Vagina (tissue), 2 donors: Measurements from ENCODE around the gene DHX15.

Source experiments
- POLR2A ChIP-seq, 2 donors: fragments of 450-650 bp; IDR thresholded peaks; one replicate each; pipeline ENCODE4 v1.6.1; 2017; ENCODE audit warnings: antibody characterized with exemption in 2 of 2, mild to moderate bottlenecking in 2 of 2, moderate library complexity in 2 of 2
- POLR2AphosphoS5 ChIP-seq, 2 donors: sonication (generic); formaldehyde crosslinking; IDR thresholded peaks; one replicate each; pipeline ENCODE4 v1.9.0; 2017; ENCODE audit warnings: antibody characterized with exemption in 2 of 2, mild to moderate bottlenecking in 2 of 2, low read depth in 1 of 2; ENCODE audit not compliant: insufficient read depth in 1 of 2
- TF ChIP-seq, protein P1 (sequence below), 3 experiments: fragments of 450-650 bp in 2 of 3; fragments of 200-600 bp in 1 of 3; sonication (generic) in 1 of 3; IDR thresholded peaks; one replicate each; pipeline ENCODE4 v1.5.1; 2017 to 2019; ENCODE audit warnings: antibody characterized with exemption in 3 of 3, mild to moderate bottlenecking in 2 of 3, moderate library complexity in 2 of 3

DNA sequence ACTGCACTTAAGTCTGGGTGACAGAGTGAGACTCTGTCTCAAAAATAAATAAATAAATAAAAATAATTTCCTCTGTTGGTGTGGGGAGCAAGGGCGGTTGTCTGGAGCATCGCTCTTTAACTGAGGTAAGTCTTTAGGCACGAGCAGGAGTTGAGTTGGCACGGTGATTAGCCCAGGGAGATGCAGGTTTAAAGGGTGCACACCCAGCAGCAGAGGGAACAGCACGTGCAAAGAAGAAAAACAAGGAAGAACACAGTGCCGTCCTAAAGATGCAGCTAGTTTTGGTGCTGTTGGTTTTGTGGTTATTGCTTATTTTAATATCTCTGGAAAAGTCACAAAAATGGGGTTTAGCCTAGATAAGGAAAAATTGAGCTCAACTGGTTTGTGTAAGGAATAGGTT, 87.8 kb downstream of the DHX15 start:
- TF ChIP-seq, protein P1, sequence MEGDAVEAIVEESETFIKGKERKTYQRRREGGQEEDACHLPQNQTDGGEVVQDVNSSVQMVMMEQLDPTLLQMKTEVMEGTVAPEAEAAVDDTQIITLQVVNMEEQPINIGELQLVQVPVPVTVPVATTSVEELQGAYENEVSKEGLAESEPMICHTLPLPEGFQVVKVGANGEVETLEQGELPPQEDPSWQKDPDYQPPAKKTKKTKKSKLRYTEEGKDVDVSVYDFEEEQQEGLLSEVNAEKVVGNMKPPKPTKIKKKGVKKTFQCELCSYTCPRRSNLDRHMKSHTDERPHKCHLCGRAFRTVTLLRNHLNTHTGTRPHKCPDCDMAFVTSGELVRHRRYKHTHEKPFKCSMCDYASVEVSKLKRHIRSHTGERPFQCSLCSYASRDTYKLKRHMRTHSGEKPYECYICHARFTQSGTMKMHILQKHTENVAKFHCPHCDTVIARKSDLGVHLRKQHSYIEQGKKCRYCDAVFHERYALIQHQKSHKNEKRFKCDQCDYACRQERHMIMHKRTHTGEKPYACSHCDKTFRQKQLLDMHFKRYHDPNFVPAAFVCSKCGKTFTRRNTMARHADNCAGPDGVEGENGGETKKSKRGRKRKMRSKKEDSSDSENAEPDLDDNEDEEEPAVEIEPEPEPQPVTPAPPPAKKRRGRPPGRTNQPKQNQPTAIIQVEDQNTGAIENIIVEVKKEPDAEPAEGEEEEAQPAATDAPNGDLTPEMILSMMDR (IDR thresholded peaks at IDR 0.05) = no peak
- no peak for TF ChIP-seq POLR2AphosphoS5 (IDR thresholded peaks at IDR 0.05; ENCODE audit: insufficient read depth in 1 of 2, low read depth in 1 of 2)
- no peak for TF ChIP-seq POLR2A (IDR thresholded peaks at IDR 0.05)
